WTC11 (cell line): ENCODE results near the gene RPL18. TPM values are rescaled to one million over a fixed set of nuclear protein-coding genes. Genes with fewer than 3 reads are reported as not detected.
A peak's percentile ranks its signal among the peaks of the same experiment; 100 is the strongest.

Experiments used
- ATAC-seq: fragments of 200-7000 bp; cut with Tn5 transposase; 2 replicates; pipeline ENCODE4 v1.10.0; 2021; ENCODE audit warnings: mild to moderate bottlenecking, moderate library complexity
- CTCF ChIA-PET: fragments of 300-600 bp; sonication (Branson Sonifier 250); formaldehyde crosslinking; loops from one replicate; lab custom pipeline; 2021; ENCODE audit warnings: antibody characterized with exemption; lab: Charles Lee
- POLR2A ChIA-PET: fragments of 350-600 bp; sonication (Branson Sonifier 250); formaldehyde crosslinking; loops from one replicate; lab custom pipeline; 2021; ENCODE audit warnings: antibody characterized with exemption; lab: Charles Lee
- DNase-seq: peaks from one replicate; pipeline ENCODE4 v3.0.0; 2021; ENCODE audit warnings: low spot score
- H3K27ac Mint-ChIP-seq: 2 replicates; pipeline ENCODE4 v1.8.0; 2021; ENCODE audit warnings: mixed read lengths
- H3K27me3 Mint-ChIP-seq: 2 replicates; pipeline ENCODE4 v1.8.0; 2021; ENCODE audit warnings: low read depth, mild to moderate bottlenecking, moderate library complexity, mixed read lengths
- H3K36me3 Mint-ChIP-seq: 2 replicates; pipeline ENCODE4 v1.8.0; 2021; ENCODE audit warnings: mixed read lengths
- H3K4me1 Mint-ChIP-seq: 2 replicates; pipeline ENCODE4 v1.8.0; 2022; ENCODE audit warnings: mixed read lengths
- H3K4me3 Mint-ChIP-seq: 2 replicates; pipeline ENCODE4 v1.8.0; 2021; ENCODE audit warnings: mild to moderate bottlenecking, moderate library complexity, mixed read lengths
- H3K9me3 Mint-ChIP-seq: 2 replicates; pipeline ENCODE4 v1.8.0; 2021; ENCODE audit warnings: mixed read lengths
- AR ChIP-seq: fragments of 250-450 bp; sonication (Bioruptor Pico); IDR thresholded peaks from 2 replicates; pipeline ENCODE4 v1.9.0; 2021; ENCODE audit warnings: mild to moderate bottlenecking
- ARID4B ChIP-seq: sonication (generic); formaldehyde crosslinking; IDR thresholded peaks from 2 replicates; pipeline ENCODE4 v1.8.0; 2023; ENCODE audit warnings: missing genetic modification reagents, mild to moderate bottlenecking, borderline replicate concordance
- ATF3 ChIP-seq: sonication (generic); formaldehyde crosslinking; conservative IDR thresholded peaks from 2 replicates; pipeline ENCODE4 v1.8.1; 2022; ENCODE audit warnings: mild to moderate bottlenecking, missing genetic modification reagents
- CBFB ChIP-seq: sonication (generic); formaldehyde crosslinking; IDR thresholded peaks from 2 replicates; pipeline ENCODE4 v1.8.1; 2022; ENCODE audit warnings: mild to moderate bottlenecking, low read depth, missing genetic modification reagents
- CDX4 ChIP-seq: fragments of 250-450 bp; sonication (Bioruptor Pico); IDR thresholded peaks from 2 replicates; pipeline ENCODE4 v1.9.0; 2021; ENCODE audit warnings: moderate library complexity, mild to moderate bottlenecking, inconsistent platforms, borderline replicate concordance
- CREB1 ChIP-seq: sonication (generic); formaldehyde crosslinking; IDR thresholded peaks from 2 replicates; pipeline ENCODE4 v1.8.0; 2023; ENCODE audit warnings: mild to moderate bottlenecking, missing genetic modification reagents
- E2F4 ChIP-seq: sonication (generic); formaldehyde crosslinking; IDR thresholded peaks from 2 replicates; pipeline ENCODE4 v1.8.1; 2022; ENCODE audit warnings: low read depth, mild to moderate bottlenecking, moderate library complexity, missing genetic modification reagents, borderline replicate concordance
- ESRRA ChIP-seq: sonication (generic); formaldehyde crosslinking; IDR thresholded peaks from 2 replicates; pipeline ENCODE4 v1.8.1; 2022; ENCODE audit warnings: mild to moderate bottlenecking, missing genetic modification reagents, borderline replicate concordance
- FOXP1 ChIP-seq: sonication (generic); formaldehyde crosslinking; IDR thresholded peaks from 2 replicates; pipeline ENCODE4 v1.8.0; 2022; ENCODE audit warnings: missing genetic modification reagents, mild to moderate bottlenecking, moderate library complexity, borderline replicate concordance
- GABPB1 ChIP-seq: sonication (generic); formaldehyde crosslinking; IDR thresholded peaks from 2 replicates; pipeline ENCODE4 v1.8.1; 2023; ENCODE audit warnings: mild to moderate bottlenecking, missing genetic modification reagents
- HMGA2 ChIP-seq: fragments of 250-450 bp; sonication (Bioruptor Pico); IDR thresholded peaks from 2 replicates; pipeline ENCODE4 v1.4.0; 2021; ENCODE audit warnings: mild to moderate bottlenecking, moderate library complexity
- HMGXB4 ChIP-seq: sonication (generic); formaldehyde crosslinking; IDR thresholded peaks from 2 replicates; pipeline ENCODE4 v1.8.1; 2023; ENCODE audit warnings: mild to moderate bottlenecking, moderate library complexity, missing genetic modification reagents
- IRF2 ChIP-seq: sonication (generic); formaldehyde crosslinking; IDR thresholded peaks from 2 replicates; pipeline ENCODE4 v1.8.0; 2022; ENCODE audit warnings: low read depth, missing genetic modification reagents, borderline replicate concordance
- NFE2L1 ChIP-seq: sonication (generic); formaldehyde crosslinking; IDR thresholded peaks from 2 replicates; pipeline ENCODE4 v1.8.1; 2023; ENCODE audit warnings: missing genetic modification reagents
- NR1H2 ChIP-seq: sonication (generic); formaldehyde crosslinking; IDR thresholded peaks from 2 replicates; pipeline ENCODE4 v1.9.0; 2021; ENCODE audit warnings: mild to moderate bottlenecking, moderate library complexity, missing genetic modification reagents
- NR2C2 ChIP-seq: sonication (generic); formaldehyde crosslinking; IDR thresholded peaks from 2 replicates; pipeline ENCODE4 v1.8.0; 2022; ENCODE audit warnings: mild to moderate bottlenecking, missing genetic modification reagents
- PRRX2 ChIP-seq: fragments of 250-450 bp; sonication (Bioruptor Pico); IDR thresholded peaks from 2 replicates; pipeline ENCODE4 v1.8.0; 2021; ENCODE audit warnings: mild to moderate bottlenecking
- RELA ChIP-seq: sonication (generic); formaldehyde crosslinking; IDR thresholded peaks from 2 replicates; pipeline ENCODE4 v1.8.1; 2022; ENCODE audit warnings: missing genetic modification reagents, mild to moderate bottlenecking, borderline replicate concordance
- SMAD3 ChIP-seq: sonication (generic); formaldehyde crosslinking; IDR thresholded peaks from 2 replicates; pipeline ENCODE4 v1.8.0; 2022; ENCODE audit warnings: missing genetic modification reagents, mild to moderate bottlenecking, borderline replicate concordance
- TCF7 ChIP-seq: sonication (generic); formaldehyde crosslinking; IDR thresholded peaks from 2 replicates; pipeline ENCODE4 v1.8.0; 2022; ENCODE audit warnings: mild to moderate bottlenecking, low read depth, missing genetic modification reagents, moderate library complexity
- ZNF396 ChIP-seq: fragments of 250-450 bp; sonication (Bioruptor Pico); IDR thresholded peaks from 2 replicates; pipeline ENCODE4 v1.8.0; 2021; ENCODE audit warnings: mild to moderate bottlenecking, moderate library complexity, borderline replicate concordance
- ZNF423 ChIP-seq: fragments of 250-450 bp; sonication (Bioruptor Pico); IDR thresholded peaks from 2 replicates; pipeline ENCODE4 v2.1.2; 2022; ENCODE audit warnings: mild to moderate bottlenecking, moderate library complexity
- ZNF671 ChIP-seq: fragments of 250-450 bp; sonication (Bioruptor Pico); IDR thresholded peaks from 2 replicates; pipeline ENCODE4 v1.8.0; 2021; ENCODE audit warnings: mild to moderate bottlenecking
- total RNA-seq: library from RNA; stranded (reverse); gene quantifications from 3 replicates; pipeline ENCODE4 v1.2.3, GENCODE V29; 2021

The RPL18 gene
- total RNA-seq, 1 experiment from 2014 or later: 1,712 TPM

GRCh38 chr19:48636859-48637448, 18.0 kb upstream of the RPL18 start, which contains the start of gene DBP:
Gene DBP, minus strand, starts transcription at chr19:48637379. Its CDS starts 385 bp downstream, at chr19:48636994.
- Mint-ChIP-seq H3K4me1 (peaks cover 41% of the 10 kb centered on the region), H3K4me3 (peak within 1 kb of the TSS; percentile 81), H3K36me3 (peaks cover 9% of the 10 kb centered on the region; the same call in 1 of the 2 replicates), H3K27me3 (peaks cover 15% of the 10 kb centered on the region), H3K27ac (peak within 1 kb of the TSS; percentile 98), H3K9me3 (no peaks in the 10 kb centered on the region)
- POLR2A ChIA-PET: interaction anchor here (1.2 kb wide), 1 partner anchor 102 kb away, joined by 3 read pairs; no protein-coding TSS in a partner anchor
- CTCF ChIA-PET: interaction anchor here (1.5 to 1.6 kb wide), 2 partner anchors 9 to 176 kb away, joined by 4 to 5 read pairs; partner anchors contain the start of gene CA11
- TF ChIP-seq FOXP1 (CRISPR knock-in tag) (no peak), NR2C2 (CRISPR knock-in tag) (no peak), E2F4 (CRISPR knock-in tag) (no peak), GABPB1 (no peak), CBFB (CRISPR knock-in tag) (0 out of 2 replicates have a peak, but pooled peaks have one; percentile 2), IRF2 (CRISPR knock-in tag) (0 out of 2 replicates have a peak, but pooled peaks have one; percentile 27), SMAD3 (CRISPR knock-in tag) (no peak), CDX4 (CRISPR knock-in tag) (no peak), TCF7 (CRISPR knock-in tag) (no peak), NR1H2 (CRISPR knock-in tag) (no peak), NFE2L1 (CRISPR knock-in tag) (no peak), HMGA2 (CRISPR knock-in tag) (no peak), RELA (no peak), ZNF671 (no peak), ESRRA (CRISPR knock-in tag) (no peak), PRRX2 (CRISPR knock-in tag) (no peak), ZNF396 (CRISPR knock-in tag) (no peak), ZNF423 (no peak), AR (CRISPR knock-in tag) (no peak), CREB1 (CRISPR knock-in tag) (no peak), HMGXB4 (0 out of 2 replicates have a peak, but pooled peaks have one; percentile 9), ARID4B (CRISPR knock-in tag) (no peak), ATF3 (CRISPR knock-in tag) (no peak)
- DNase-seq (peak; percentile 50), ATAC-seq (peak; percentile 2; the same call in 1 of the 2 replicates)
